Peyer's patch (tissue), 4 donors: Measurements from ENCODE around the gene CD164.

Source experiments
- POLR2A ChIP-seq, 2 donors: fragments of 450-650 bp; IDR thresholded peaks; one replicate each; pipeline ENCODE4 v1.5.1; 2017; ENCODE audit warnings: antibody characterized with exemption in 2 of 2, mild to moderate bottlenecking in 2 of 2, moderate library complexity in 2 of 2
- TF ChIP-seq, protein P1 (sequence below), 6 experiments: fragments of 450-650 bp in 4 of 6; fragments of 200-600 bp in 2 of 6; sonication (generic) in 1 of 6; IDR thresholded peaks; one replicate each; pipeline ENCODE4 v1.5.1; 2017 to 2019; ENCODE audit warnings: antibody characterized with exemption in 6 of 6, mild to moderate bottlenecking in 3 of 6, moderate library complexity in 1 of 6

DNA sequence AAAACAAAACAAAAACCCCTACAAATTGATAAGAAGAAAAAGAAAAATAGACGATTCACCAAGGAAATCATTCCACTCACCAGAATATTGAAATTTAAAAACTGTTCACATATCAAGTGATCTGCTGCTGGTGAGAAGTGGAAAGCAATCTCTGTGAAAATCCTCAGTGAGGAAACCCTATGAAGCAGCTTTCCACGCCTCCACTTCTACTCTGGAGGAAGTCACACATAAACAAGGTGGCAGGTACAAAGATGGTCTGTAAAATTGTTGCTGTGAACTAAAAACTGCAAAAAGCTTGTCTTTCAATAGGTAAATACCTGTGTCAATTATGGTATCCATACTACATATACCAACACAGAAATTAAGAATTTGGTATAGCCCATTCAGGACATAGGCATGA, 18.5 kb downstream of the CD164 start:
- TF ChIP-seq, protein P1, sequence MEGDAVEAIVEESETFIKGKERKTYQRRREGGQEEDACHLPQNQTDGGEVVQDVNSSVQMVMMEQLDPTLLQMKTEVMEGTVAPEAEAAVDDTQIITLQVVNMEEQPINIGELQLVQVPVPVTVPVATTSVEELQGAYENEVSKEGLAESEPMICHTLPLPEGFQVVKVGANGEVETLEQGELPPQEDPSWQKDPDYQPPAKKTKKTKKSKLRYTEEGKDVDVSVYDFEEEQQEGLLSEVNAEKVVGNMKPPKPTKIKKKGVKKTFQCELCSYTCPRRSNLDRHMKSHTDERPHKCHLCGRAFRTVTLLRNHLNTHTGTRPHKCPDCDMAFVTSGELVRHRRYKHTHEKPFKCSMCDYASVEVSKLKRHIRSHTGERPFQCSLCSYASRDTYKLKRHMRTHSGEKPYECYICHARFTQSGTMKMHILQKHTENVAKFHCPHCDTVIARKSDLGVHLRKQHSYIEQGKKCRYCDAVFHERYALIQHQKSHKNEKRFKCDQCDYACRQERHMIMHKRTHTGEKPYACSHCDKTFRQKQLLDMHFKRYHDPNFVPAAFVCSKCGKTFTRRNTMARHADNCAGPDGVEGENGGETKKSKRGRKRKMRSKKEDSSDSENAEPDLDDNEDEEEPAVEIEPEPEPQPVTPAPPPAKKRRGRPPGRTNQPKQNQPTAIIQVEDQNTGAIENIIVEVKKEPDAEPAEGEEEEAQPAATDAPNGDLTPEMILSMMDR (IDR thresholded peaks at IDR 0.05) = no peak
- no peak for TF ChIP-seq POLR2A (IDR thresholded peaks at IDR 0.05)
